ENCODE data around the gene GCSAML. TPM values are rescaled to one million over a fixed set of nuclear protein-coding genes. Genes with fewer than 3 reads are reported as not detected.

GCSAML gene
- total RNA-seq = not detected in 2 replicates

DNA sequence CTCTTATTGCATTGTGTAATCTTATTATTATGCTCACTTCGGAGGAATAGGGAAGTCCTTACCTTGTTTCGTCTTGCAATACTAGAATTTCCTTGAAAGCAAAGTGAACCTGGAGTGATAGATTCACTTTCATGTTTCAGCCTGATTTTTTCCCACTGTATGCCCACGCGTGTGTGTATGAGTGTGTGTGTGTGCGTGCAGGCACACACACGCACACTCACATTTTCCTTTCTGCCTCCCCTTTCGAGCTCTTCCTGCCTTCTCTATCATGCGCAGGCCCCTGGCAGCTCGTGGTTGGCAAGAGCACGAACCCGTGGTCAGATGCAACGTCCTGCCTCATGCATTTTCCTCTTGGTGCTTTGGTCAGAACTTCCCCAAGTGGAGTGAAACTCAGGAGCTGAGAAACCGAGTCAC lies at the start of gene GCSAML:
Gene GCSAML, plus strand, starts transcription at position 366 of the 414 bp plus-strand sequence. CDS start 58 bp downstream, outside the sequence.

DNA sequence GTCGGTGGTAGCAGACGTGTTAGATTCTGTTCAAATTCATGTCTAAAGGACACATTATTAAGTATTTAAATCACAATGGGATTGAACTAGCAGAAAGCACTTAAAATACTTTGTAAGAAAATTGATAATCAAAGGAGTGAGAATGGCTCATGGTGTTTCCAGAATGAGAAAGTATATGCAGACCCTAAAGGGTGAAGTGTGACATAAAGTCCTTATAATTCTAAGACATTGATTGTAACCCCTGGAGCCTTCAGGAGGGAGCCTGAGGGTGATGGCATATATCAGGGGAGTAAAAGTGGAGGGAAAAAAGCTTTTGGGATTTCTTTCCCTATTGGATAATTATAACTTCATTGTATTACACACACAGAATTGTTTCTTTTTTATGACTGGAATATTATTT lies 12.6 kb upstream of the GCSAML start, which contains the start of gene OR2C3:
Gene OR2C3, minus strand, starts transcription at position 101 of the 400 bp plus-strand sequence. CDS start 3,929 bp downstream, outside the sequence.

DNA sequence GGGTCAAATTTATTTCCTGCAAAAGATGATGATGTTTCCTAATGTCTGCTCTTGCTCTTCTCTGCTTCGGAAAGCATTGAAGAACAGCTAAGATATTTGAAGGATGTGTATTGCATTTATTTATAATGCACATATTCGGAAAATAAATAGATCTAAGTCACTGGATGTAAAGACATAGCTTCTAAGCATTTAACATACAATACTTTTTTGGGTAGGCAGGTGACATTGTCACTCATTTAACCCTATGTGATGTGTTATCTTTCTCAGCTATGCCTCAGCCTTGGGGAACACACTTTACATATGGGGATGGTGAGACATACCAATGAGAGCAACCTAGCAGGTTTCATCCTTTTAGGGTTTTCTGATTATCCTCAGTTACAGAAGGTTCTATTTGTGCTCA lies 39.1 kb downstream of the GCSAML start, which contains the start of gene OR2G2:
Gene OR2G2, plus strand, starts transcription at position 301 of the 400 bp plus-strand sequence. Its CDS starts 0 bp downstream, at position 301.

DNA sequence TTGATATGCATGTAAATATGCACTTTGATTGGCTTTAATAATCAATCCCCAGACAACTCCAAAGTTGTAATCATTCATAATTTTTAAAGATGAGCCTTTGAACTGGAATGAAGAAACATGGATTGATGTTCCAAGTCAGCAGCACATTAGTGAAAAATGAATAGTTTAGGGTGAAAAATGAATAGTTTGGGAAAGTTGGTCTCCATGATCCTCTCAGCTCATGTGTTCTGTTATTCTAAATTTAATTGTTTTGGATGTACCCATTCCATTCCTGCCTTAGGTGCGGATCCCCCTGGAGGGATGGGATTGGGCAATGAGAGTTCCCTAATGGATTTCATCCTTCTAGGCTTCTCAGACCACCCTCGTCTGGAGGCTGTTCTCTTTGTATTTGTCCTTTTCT lies 56.4 kb downstream of the GCSAML start, which contains the start of gene OR2G3:
Gene OR2G3, plus strand, starts transcription at position 301 of the 400 bp plus-strand sequence. Its CDS starts 0 bp downstream, at position 301.

Other genes with a start within 250 kb of the GCSAML start
- 18.9 and 21.3 TPM in 2 replicates for gene ZNF496, start 217.3 kb upstream of the GCSAML start, total RNA-seq
- gene NLRP3, start 133.0 kb upstream of the GCSAML start, total RNA-seq = under 0.01 TPM in 1 of 2 replicates, not detected in the other
- not detected in 2 replicates for gene OR2B11, start 91.0 kb upstream of the GCSAML start, total RNA-seq
- gene OR2C3, start 12.7 kb upstream of the GCSAML start, total RNA-seq = not detected in 2 replicates
- not detected in 2 replicates for gene OR2G2, start 39.2 kb downstream of the GCSAML start, total RNA-seq
- gene OR2G3, start 56.5 kb downstream of the GCSAML start, total RNA-seq = not detected in 2 replicates
- gene OR13G1, start 130.6 kb downstream of the GCSAML start, total RNA-seq = not detected in 2 replicates
- gene OR6F1, start 167.5 kb downstream of the GCSAML start, total RNA-seq = not detected in 2 replicates
- not detected in 2 replicates for gene OR14K1, start 189.5 kb downstream of the GCSAML start, total RNA-seq
- not detected in 2 replicates for gene OR14A2, start 199.0 kb downstream of the GCSAML start, total RNA-seq
- not detected in 2 replicates for gene OR1C1, start 211.4 kb downstream of the GCSAML start, total RNA-seq

All from endothelial cell of coronary artery (primary cell).